HG03135 (cell line): ENCODE results near the gene CNTNAP1.

Experiments used
- ATAC-seq: cut with Tn5 transposase; IDR thresholded peaks from one replicate; pipeline ENCODE4 v1.9.1; 2021; ENCODE audit warnings: mild to moderate bottlenecking, moderate library complexity; ENCODE audit not compliant: unreplicated experiment

The CNTNAP1 gene

DNA sequence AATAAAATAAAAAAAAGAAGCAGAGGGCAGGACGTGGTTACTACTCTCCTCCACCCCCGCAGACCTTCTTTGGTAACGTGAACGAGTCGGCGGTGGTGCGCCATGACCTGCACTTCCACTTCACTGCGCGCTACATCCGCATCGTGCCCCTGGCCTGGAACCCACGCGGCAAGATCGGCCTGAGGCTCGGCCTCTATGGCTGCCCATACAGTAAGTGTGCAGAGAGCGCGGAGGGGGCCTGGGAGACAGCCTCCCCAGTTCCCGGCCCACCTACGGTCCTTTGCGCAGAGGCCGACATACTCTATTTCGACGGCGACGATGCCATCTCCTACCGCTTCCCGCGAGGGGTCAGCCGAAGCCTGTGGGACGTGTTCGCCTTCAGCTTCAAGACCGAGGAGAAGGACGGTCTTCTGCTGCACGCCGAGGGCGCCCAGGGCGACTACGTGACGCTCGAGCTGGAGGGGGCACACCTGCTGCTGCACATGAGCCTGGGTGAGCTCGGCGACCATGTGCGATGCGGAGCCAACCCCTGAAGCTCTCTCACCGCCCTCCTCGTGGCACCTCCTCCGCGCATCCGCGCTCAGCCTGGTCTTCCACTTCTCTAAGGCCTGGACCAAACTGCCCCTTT is 2.7 kb downstream of the CNTNAP1 start:
- no peak for ATAC-seq

DNA sequence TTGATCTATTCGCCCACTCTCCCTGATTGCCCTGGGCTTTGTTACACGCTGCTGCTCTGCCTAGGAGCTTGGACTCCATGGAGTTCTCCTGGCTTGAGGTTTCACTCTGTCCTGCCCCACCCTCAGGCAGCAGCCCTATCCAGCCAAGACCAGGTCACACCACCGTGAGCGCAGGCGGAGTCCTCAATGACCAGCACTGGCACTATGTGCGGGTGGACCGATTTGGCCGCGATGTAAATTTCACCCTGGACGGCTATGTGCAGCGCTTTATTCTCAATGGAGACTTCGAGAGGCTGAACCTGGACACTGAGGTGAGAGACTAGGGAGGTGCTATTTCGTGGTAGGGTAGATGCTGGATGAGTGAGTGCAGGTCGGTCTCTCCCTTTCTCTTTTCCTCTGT is 3.5 kb downstream of the CNTNAP1 start:
- no peak for ATAC-seq

DNA sequence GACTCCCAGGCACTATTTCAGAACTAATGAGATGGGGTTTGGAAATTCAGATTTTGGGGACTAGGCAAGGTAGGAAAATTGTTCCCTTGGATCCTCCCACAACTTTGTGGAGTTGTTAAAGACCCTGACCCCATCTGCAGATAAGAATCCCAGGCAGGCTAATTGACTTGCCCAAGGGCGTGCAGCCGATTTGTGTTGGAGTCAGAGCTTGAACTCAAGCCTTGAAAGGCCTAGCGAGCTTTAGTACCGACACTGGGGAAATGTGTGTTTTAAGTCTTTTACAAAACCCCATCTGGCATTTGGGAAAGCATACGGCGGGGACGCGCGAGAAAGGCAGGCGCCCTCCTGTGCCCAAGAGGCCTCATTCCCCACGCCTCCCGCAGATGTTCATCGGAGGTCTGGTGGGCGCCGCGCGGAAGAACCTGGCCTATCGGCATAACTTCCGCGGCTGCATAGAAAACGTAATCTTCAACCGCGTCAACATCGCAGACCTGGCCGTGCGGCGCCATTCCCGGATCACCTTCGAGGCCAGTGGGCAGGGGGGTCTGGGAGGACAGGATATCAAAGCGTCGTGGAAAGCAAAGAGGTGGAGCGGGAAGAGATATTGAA is 4.3 kb downstream of the CNTNAP1 start:
- no peak for ATAC-seq

DNA sequence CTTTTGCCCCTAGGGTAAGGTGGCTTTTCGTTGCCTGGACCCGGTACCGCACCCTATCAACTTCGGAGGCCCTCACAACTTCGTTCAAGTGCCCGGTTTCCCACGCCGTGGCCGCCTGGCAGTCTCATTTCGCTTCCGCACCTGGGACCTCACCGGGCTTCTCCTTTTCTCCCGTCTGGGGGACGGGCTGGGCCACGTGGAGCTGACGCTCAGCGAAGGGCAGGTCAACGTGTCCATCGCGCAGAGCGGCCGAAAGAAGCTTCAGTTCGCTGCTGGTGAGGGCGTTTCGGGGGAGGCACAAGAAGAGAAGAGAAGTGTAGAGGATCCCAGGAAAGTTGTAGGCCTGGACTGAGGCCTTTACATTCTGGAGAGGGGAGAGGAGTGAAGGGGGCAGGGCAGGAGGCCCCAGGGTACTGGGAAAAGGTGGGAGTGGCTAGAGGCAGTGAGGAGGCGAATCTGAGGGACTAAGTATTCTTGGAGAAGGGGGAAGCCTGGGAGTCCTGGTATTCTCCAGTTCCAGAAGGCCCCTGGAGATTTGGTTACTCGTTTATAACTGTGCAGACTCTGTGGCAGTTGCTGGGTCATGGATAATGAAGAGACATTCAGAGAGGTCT is 5.5 kb downstream of the CNTNAP1 start:
- ATAC-seq: no peak

DNA sequence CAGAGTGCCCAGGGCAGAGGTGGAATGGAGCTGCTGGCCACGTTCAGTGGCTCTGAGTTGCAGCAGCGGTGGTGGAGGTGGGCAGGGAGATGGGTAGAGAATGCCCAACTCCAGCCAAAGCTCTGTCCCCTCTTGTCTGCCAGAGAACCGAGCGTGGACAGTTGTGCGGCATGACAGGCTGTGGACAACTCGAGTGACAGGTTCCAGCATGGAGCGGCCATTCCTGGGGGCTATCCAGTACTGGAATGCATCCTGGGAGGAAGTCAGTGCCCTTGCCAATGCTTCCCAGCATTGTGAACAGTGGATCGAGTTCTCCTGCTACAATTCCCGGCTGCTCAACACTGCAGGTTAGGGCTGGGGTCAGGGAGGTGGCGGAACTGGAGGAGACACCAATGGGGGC is 8.3 kb downstream of the CNTNAP1 start:
- ATAC-seq: no peak

DNA sequence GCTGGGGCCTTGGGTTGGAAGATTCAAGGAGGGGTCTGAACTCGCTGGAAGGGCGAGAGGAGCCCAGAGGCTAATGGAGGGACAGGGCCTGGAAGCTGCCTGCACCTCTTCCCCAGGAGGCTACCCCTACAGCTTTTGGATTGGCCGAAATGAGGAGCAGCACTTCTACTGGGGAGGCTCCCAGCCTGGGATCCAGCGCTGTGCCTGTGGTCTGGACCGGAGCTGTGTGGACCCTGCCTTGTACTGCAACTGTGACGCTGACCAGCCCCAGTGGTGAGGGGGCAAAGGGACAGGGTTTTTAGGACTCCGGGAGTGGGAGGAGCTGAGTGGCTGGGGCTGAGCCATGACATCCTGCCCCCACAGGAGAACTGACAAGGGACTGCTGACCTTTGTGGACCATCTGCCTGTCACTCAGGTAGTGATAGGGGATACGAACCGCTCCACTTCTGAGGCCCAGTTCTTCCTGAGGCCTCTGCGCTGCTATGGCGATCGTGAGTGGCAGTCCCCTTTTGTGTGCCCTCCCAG is 8.8 kb downstream of the CNTNAP1 start:
- ATAC-seq: no peak

DNA sequence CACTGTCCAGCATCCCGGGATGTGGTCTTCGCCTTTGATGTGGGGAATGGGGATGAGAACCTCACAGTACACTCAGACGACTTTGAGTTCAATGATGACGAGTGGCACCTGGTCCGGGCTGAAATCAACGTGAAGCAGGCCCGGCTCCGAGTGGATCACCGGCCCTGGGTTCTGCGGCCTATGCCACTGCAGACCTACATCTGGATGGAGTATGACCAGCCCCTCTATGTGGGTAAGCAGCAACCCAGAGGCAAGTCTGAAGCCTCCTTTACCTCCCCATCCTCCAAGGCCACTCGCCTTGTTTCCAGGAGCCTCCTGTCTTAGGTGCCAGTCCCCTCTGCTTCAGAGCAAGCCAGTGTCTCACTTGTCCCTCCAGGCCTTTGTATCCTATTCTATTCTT is 10.2 kb downstream of the CNTNAP1 start:
- ATAC-seq: no peak

DNA sequence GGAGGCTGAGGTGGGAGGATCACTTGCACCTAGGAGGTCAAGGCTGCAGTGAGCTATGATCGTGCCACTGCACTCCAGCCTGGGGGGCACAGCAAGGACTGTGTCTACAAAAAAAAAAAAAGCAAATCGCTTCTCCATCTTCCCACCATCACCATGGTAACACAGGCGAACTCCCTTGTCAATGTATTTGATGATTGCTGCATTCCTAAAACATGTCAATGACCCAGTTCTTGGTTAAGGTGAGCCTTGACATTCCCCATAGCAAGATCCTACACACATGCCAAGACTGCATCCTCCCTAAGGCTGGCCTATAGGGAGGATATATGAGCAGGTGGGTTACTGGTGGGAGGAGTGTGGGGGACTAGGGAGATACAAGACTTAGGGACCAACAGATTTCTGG is 12.2 kb downstream of the CNTNAP1 start:
- no peak for ATAC-seq

DNA sequence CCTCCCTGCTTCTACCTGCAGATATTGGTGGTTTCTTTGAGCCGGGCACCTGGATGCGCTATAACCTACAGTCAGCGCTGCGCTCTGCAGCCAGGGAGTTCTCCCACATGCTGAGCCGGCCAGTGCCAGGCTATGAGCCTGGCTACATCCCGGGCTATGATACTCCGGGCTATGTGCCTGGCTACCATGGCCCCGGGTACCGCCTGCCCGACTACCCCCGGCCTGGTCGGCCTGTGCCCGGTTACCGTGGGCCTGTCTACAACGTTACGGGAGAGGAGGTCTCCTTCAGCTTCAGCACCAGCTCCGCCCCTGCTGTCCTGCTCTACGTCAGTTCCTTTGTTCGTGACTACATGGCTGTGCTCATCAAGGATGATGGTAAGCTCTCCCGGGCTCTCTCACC is 13.2 kb downstream of the CNTNAP1 start:
- ATAC-seq: no peak

DNA sequence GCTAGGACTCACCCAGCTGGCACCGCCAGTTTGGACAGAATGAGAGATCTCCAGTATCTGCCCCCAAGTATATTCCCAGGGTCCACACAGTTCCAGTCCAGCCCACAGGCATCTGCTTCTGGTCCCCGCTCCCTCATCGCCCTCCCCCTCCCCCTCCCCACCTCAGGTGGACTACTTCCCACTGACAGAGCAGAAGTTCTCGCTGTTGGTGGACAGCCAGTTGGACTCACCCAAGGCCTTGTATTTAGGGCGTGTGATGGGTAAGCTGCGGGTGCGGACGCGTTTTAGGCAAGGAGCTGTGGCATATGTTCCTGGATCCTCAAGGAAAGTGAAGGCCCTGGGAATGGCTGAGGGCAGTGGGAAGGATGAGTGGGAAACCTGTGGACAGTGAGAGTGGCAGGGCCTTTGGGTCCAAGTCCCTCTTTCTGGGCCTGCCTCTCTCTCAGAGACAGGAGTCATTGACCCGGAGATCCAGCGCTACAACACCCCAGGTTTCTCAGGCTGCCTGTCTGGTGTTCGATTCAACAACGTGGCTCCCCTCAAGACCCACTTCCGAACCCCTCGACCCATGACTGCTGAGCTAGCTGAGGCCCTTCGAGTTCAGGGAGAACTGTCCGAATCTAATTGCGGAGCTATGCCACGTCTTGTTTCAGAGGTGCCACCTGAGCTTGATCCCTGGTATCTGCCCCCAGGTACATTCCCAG is 14.9 kb downstream of the CNTNAP1 start:
- no peak for ATAC-seq

DNA sequence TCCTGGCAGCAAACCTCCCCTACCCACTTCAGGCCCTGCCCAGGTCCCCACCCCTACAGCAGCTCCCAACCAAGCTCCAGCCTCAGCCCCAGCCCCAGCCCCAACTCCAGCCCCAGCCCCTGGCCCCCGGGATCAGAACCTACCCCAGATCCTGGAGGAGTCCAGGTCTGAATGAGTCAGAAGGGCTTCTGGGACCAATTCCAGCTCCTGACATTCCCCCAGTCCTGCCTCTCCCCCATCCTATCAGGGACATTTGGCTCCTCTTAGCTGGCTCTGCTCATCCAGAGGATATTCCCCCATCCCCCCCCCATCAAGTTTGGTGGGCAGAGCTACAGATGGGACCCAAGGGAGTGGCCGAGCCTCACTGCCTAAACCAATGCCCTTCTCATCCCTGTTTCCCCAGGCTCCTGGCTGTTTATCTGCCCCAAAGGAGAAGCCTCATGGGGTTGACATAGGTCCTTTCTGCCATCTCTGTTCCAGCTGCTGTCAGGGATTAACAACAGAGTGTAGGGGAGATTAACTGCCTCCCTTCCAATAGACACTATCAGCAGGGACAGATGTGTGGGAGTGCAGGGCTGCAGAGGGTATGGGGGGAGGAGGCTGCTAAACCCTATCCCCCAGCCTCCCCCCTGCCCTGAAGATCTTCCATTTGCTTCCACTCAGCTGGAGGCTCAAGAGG is 16.5 kb downstream of the CNTNAP1 start:
- ATAC-seq: no peak

DNA sequence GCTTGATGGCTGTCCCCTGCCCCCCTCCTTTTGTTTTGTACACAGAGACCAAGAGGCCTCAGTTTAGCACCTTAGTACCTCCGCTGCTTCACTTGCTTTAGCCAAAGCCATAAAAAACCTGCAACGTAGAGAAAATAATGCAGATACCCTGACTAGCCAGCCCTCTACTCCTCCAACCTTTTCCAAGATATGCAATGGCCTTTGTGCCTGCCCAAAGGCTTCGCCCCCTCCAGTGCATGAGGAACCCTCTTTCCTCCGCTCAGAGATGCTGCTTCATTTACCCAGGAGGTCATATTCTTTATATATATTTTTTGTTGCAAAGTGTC is 17.0 kb downstream of the CNTNAP1 start:
- ATAC-seq: no peak

DNA sequence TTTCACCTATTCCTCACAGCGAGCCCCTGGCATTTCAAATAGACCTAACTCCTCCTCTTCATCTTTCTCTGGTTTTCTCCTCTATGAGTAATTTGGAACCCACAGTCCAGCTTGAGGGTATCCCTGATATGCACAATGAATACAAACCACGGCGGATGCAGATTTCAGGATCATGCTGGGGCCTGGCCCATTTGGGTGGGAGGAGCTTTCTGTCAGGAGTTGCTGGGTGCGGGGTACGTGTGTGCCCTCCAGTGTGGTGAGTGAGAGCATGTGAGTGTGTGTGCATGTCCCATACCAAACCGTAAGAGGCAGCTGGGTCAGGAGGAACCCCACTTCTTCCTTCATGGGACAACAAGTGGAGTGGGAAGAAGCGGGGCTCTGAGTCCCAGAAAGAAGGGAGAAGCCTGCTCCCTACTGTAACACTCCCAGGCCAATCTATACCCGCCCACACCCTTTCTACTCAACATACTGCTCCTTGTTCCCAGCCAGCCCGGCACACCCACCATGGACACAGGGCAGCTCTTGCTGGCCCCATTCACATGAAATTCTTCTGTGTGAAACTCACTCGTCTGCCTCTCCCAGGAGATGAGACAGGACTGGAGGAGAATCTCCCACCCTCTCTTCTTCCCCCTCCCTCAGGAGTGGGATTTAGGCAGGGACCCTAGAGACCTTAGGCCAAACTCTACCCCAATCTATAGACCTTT is 18.4 kb downstream of the CNTNAP1 start:
- no peak for ATAC-seq

DNA sequence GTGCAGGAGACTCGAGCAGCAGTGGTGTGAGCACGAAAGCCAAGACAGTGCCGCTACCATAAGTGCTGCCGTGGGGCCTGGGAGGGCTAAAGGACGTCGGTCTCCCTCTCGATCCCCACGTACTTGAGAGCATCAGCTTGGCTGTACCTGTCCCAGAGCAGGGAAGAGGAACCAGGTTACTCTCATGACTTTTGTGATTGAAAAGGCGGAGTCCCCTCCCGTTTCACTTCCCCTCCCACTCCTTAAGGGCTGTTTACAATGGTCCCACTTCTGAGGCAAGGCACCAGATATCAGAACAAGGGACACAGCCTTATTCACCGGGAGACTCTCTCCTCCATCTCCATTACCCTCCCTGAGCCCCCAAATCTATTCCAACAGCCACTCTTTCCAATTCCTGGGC is 20.1 kb downstream of the CNTNAP1 start:
- ATAC-seq: no peak

DNA sequence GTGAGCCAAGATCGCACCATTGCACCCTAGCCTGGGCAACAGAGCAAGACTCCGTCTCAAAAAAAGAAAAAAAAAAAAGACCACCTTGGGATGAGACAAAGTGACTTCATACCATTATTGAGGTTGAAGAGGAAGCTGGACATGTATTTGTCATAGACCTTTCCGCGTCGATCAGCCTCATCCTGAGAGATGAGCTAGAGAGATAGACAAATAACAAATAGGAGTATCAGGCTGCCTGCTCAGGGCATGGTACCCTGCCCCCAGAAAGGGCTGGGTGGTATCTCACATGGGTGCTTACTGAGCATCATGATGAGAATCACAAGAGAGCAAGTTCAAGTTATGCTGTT is 22.1 kb downstream of the CNTNAP1 start:
- no peak for ATAC-seq

DNA sequence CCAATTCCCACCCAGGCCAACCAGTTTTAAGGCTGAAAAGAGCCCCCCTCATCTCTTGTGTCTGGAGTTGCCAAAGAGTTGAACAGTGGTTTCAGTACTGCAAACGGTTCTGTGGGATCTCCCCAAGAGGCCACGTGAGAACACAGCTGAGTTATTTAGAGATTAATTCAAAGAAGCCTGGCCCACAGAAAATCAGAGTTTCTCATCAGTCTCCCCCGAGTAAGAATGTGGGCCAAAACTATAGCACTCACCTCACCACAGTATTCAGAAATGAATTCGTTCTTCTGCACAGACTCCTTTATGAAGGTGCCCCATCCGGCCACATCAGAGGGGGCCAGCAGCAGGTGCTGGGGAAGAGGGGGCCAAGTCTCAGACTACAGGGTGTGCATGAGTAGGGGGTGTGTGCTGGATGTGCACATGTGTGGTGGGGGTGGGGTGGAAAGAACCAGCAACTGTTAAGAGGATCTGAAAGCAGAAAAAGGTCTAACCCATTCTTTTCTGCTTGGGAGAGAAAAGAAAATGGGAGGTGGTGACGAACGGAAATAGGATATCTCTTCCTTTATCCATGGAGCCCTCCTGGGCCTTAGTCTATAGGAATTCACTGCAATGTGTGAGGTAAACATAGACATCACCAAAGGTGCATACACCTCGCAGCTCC is 22.6 kb downstream of the CNTNAP1 start:
- peak; percentile 71 for ATAC-seq

DNA sequence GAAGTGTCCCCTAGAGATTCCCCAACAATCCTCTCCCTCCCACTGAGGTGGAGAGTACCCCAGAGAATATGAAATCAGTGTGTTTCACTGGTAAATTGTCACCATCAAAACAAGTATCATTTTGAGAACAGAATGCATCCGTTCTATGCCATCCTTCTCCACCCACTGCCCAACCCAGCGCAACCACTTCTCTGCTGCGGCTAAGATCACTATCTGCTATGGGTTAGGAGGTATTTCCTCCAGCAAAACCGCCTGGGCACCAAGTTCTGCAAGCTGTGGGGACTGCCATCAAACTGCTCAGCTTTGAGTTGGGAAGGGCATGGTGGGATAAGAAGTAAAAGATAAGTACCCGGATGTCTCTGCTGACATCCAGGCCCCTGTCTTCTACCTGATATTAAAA is 24.4 kb downstream of the CNTNAP1 start:
- ATAC-seq: no peak

DNA sequence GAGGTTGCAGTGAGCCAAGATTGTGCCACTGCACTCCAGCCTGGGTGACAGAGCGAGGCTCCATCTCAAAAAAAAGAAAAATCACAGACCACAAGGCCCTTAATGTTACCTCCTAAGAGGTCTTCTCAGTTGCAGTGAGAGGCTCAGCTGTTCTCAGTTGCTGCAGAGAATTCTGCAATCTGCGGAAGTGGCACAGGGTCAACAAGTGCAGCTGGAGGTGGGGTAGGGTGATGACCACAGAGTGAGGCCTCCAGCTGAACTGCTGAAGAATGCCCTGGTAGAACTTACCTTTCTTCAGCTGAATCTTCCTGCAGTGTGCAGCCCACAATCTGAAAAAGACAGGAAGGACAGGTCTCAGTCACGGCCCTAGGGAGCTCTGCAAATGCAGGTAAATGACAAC is 26.3 kb downstream of the CNTNAP1 start:
- no peak for ATAC-seq

DNA sequence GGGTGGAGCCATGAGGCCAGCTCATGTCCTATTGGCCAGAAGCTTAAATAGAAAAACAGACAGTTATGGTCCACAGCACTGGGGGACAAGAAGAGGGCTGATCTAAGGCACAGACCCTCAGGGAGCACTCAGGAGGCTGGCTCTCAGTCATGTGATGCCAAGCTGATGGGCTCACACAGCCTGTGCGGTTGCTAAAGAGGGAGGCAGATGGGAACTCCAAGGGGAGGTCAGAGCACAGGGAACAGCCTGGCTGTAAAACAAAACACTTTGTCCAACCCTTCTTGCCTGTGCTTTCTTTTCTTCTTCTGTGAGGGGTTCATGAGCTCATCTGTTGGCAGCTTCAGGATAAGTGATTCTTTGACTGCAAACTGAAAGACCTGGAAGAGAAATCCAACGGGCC is 27.2 kb downstream of the CNTNAP1 start:
- ATAC-seq: no peak

DNA sequence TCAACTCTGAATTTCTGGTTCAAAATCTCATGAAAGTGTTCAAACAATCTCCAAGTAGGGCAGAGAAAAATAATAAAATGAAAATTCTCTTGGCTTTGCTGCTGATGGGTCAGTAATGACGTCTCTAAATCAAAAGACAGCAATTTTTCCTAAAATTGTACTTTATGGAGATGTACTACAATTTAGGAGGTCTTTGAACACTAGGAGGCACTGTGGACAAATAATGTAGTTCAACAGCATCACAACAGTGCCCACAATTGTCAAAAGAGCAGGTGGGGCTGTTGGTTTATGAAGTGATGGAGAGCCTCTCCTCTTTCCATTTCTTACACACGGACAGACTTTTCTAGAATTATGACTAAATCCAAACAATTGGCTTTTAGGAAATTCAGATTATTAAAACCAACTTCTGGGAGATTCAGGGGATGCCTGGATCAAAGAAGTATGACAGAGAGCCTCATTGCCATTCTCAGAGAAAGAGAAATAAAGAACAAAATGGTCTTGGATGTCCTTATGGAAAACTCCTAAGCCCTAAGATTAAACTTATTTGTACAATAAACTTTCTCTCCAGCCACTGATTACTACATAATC is 38.8 kb downstream of the CNTNAP1 start:
- no peak for ATAC-seq
